ENCODE data around the gene NBPF3.
A peak's percentile ranks its signal among the peaks of the same experiment; 100 is the strongest.
"Not testable (repeated sequence)": the region's sequence is repeated elsewhere in the genome, so short reads cannot be mapped to it uniquely, and the experiment has no call there.

DNA sequence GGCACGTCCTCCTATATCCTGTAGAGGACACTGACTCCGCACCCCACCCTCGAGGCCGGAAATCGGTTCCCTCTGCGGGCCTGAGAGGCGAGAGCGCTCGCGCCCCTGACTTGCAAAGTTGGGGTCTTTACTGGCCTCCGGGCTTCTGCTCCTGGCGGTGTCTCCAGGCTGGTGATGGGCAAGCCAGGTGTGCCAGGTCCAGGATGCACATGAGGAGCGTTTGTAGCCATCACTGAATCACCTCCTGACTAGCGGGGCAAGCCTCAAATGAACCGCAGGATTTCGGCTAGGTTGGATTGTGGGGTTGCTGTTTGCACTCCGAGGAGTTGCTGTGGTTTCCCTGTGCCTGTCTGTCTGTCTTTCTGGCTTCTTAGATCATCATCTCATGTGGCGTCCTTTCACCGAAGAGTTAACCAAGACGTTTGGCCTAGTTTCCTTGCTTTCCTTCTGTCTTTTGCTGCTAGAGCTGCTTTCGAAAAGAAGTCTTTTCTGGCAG is 741 bp downstream of the NBPF3 start:
- TF ChIP-seq, protein P1, sequence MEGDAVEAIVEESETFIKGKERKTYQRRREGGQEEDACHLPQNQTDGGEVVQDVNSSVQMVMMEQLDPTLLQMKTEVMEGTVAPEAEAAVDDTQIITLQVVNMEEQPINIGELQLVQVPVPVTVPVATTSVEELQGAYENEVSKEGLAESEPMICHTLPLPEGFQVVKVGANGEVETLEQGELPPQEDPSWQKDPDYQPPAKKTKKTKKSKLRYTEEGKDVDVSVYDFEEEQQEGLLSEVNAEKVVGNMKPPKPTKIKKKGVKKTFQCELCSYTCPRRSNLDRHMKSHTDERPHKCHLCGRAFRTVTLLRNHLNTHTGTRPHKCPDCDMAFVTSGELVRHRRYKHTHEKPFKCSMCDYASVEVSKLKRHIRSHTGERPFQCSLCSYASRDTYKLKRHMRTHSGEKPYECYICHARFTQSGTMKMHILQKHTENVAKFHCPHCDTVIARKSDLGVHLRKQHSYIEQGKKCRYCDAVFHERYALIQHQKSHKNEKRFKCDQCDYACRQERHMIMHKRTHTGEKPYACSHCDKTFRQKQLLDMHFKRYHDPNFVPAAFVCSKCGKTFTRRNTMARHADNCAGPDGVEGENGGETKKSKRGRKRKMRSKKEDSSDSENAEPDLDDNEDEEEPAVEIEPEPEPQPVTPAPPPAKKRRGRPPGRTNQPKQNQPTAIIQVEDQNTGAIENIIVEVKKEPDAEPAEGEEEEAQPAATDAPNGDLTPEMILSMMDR (IDR thresholded peaks at IDR 0.05), result not testable (repeated sequence)
- not testable (repeated sequence) for TF ChIP-seq POLR2AphosphoS5 (IDR thresholded peaks at IDR 0.05; ENCODE audit: low read depth, low read length)
- peak; percentile 10; the same call in 1 of the 2 replicates for TF ChIP-seq SIN3A (IDR thresholded peaks at IDR 0.05; ENCODE audit: borderline replicate concordance, insufficient read depth, low read depth, low read length)
- TF ChIP-seq, protein P2, sequence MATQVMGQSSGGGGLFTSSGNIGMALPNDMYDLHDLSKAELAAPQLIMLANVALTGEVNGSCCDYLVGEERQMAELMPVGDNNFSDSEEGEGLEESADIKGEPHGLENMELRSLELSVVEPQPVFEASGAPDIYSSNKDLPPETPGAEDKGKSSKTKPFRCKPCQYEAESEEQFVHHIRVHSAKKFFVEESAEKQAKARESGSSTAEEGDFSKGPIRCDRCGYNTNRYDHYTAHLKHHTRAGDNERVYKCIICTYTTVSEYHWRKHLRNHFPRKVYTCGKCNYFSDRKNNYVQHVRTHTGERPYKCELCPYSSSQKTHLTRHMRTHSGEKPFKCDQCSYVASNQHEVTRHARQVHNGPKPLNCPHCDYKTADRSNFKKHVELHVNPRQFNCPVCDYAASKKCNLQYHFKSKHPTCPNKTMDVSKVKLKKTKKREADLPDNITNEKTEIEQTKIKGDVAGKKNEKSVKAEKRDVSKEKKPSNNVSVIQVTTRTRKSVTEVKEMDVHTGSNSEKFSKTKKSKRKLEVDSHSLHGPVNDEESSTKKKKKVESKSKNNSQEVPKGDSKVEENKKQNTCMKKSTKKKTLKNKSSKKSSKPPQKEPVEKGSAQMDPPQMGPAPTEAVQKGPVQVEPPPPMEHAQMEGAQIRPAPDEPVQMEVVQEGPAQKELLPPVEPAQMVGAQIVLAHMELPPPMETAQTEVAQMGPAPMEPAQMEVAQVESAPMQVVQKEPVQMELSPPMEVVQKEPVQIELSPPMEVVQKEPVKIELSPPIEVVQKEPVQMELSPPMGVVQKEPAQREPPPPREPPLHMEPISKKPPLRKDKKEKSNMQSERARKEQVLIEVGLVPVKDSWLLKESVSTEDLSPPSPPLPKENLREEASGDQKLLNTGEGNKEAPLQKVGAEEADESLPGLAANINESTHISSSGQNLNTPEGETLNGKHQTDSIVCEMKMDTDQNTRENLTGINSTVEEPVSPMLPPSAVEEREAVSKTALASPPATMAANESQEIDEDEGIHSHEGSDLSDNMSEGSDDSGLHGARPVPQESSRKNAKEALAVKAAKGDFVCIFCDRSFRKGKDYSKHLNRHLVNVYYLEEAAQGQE (IDR thresholded peaks at IDR 0.05; ENCODE audit: insufficient read depth in 1 of 2, low read depth in 2 of 2, low read length in 1 of 2), result not testable (repeated sequence)
